ENCODE measurements around the gene MADCAM1.

MADCAM1 gene

GRCh38 chr19:533364-534058 is 37.2 kb downstream of the MADCAM1 start:
- Histone ChIP-seq H3F3A (ENCODE audit: low read depth) (no peaks in the 10 kb centered on the region), H3K4me2 (ENCODE audit: low read depth, low read length, poor library complexity, severe bottlenecking) (peak overlapping the region; percentile 86), H3K9me2 (replicated peaks; ENCODE audit: low read depth, low read length) (no peaks in the 10 kb centered on the region), H3K4me3 (ENCODE audit: low read length, poor library complexity, severe bottlenecking) (peak overlapping the region; percentile 98), H3K79me2 (ENCODE audit: insufficient read depth, low read length) (peaks cover 50% of the 10 kb centered on the region), H3K9me3 (ENCODE audit: insufficient read depth, low read depth, low read length) (no peaks in the 10 kb centered on the region), H3K4me1 (ENCODE audit: insufficient read depth, low read length, poor library complexity, severe bottlenecking) (peaks cover 10% of the 10 kb centered on the region), H3K27me3 (ENCODE audit: insufficient read depth, low read length, poor library complexity, severe bottlenecking) (peaks cover 8% of the 10 kb centered on the region), H4K20me1 (ENCODE audit: insufficient read depth, low read length, poor library complexity, severe bottlenecking) (peaks cover 33% of the 10 kb centered on the region), H3K9ac (ENCODE audit: low read depth, low read length, poor library complexity, severe bottlenecking) (peak overlapping the region; percentile 95), H3K36me3 (ENCODE audit: insufficient read depth, low read length) (peaks cover 18% of the 10 kb centered on the region; the same call in 1 of the 2 replicates), H2AFZ (ENCODE audit: low read length) (no peak overlapping the region)
- no peak for TF ChIP-seq EZH2phosphoT487 (IDR thresholded peaks at IDR 0.05; ENCODE audit: borderline replicate concordance)
- no peak for TF ChIP-seq CTCF (conservative IDR thresholded peaks at IDR 0.05; ENCODE audit: low read length)

GRCh38 chr19:534088-534487 is 37.8 kb downstream of the MADCAM1 start:
- peaks cover 8% of the 10 kb centered on the region for H3K27me3 ChIP-seq (ENCODE audit: insufficient read depth, low read length, poor library complexity, severe bottlenecking)
- H3K36me3 ChIP-seq (ENCODE audit: insufficient read depth, low read length): peaks cover 21% of the 10 kb centered on the region; the same call in 1 of the 2 replicates
- H3K9me3 ChIP-seq (ENCODE audit: insufficient read depth, low read depth, low read length): no peaks in the 10 kb centered on the region
- H3K4me2 ChIP-seq (ENCODE audit: low read depth, low read length, poor library complexity, severe bottlenecking): peak overlapping the region; percentile 86
- peaks cover 33% of the 10 kb centered on the region for H4K20me1 ChIP-seq (ENCODE audit: insufficient read depth, low read length, poor library complexity, severe bottlenecking)
- TF ChIP-seq CTCF (conservative IDR thresholded peaks at IDR 0.05; ENCODE audit: low read length) (peak; percentile 37; the same call in 1 of the 2 replicates), EZH2phosphoT487 (IDR thresholded peaks at IDR 0.05; ENCODE audit: borderline replicate concordance) (no peak)
- no peaks in the 10 kb centered on the region for H3F3A ChIP-seq (ENCODE audit: low read depth)
- peak overlapping the region; percentile 98 for H3K4me3 ChIP-seq (ENCODE audit: low read length, poor library complexity, severe bottlenecking)
- H2AFZ ChIP-seq (ENCODE audit: low read length): no peak overlapping the region
- peaks cover 50% of the 10 kb centered on the region for H3K79me2 ChIP-seq (ENCODE audit: insufficient read depth, low read length)
- peaks cover 10% of the 10 kb centered on the region for H3K4me1 ChIP-seq (ENCODE audit: insufficient read depth, low read length, poor library complexity, severe bottlenecking)
- H3K9me2 ChIP-seq (replicated peaks; ENCODE audit: low read depth, low read length): no peaks in the 10 kb centered on the region
- peak overlapping the region; percentile 95 for H3K9ac ChIP-seq (ENCODE audit: low read depth, low read length, poor library complexity, severe bottlenecking)

- Histone ChIP-seq H2AFZ (ENCODE audit: low read length) (no peak overlapping the region), H4K20me1 (ENCODE audit: insufficient read depth, low read length, poor library complexity, severe bottlenecking) (peaks cover 33% of the 10 kb centered on the region), H3K9ac (ENCODE audit: low read depth, low read length, poor library complexity, severe bottlenecking) (no peak overlapping the region), H3K4me2 (ENCODE audit: low read depth, low read length, poor library complexity, severe bottlenecking) (peak overlapping the region; percentile 32), H3K36me3 (ENCODE audit: insufficient read depth, low read length) (peaks cover 24% of the 10 kb centered on the region; the same call in 1 of the 2 replicates), H3K79me2 (ENCODE audit: insufficient read depth, low read length) (peaks cover 50% of the 10 kb centered on the region), H3K9me2 (replicated peaks; ENCODE audit: low read depth, low read length) (no peaks in the 10 kb centered on the region), H3K4me1 (ENCODE audit: insufficient read depth, low read length, poor library complexity, severe bottlenecking) (peaks cover 10% of the 10 kb centered on the region), H3F3A (ENCODE audit: low read depth) (no peaks in the 10 kb centered on the region), H3K9me3 (ENCODE audit: insufficient read depth, low read depth, low read length) (no peaks in the 10 kb centered on the region), H3K4me3 (ENCODE audit: low read length, poor library complexity, severe bottlenecking) (no peak overlapping the region), H3K27me3 (ENCODE audit: insufficient read depth, low read length, poor library complexity, severe bottlenecking) (peaks cover 8% of the 10 kb centered on the region)
- TF ChIP-seq CTCF (conservative IDR thresholded peaks at IDR 0.05; ENCODE audit: low read length) (no peak; the same call in 1 of the 2 replicates), EZH2phosphoT487 (IDR thresholded peaks at IDR 0.05; ENCODE audit: borderline replicate concordance) (no peak)
Observed at GRCh38 chr19:535017-535835, 38.9 kb downstream of the MADCAM1 start.
